Neural cell (in vitro differentiated cells): ENCODE measurements around the gene DUSP2. TPM values are rescaled to one million over a fixed set of nuclear protein-coding genes. Genes with fewer than 3 reads are reported as not detected.

Source experiments
- H2AFZ ChIP-seq: fragments of 200-600, 300-800 bp; sonication (generic), shearing (Covaris generic); 2 replicates; pipeline ENCODE4 v1.6.0; 2014; ENCODE audit warnings: low read depth, mild to moderate bottlenecking, antibody characterized with exemption, low read length, moderate library complexity
- H3F3A ChIP-seq: fragments of 200-600 bp; shearing (Covaris generic); 2 replicates; pipeline ENCODE4 v1.6.1; 2016; ENCODE audit warnings: mild to moderate bottlenecking, moderate library complexity, mixed read lengths, antibody characterized with exemption, low read length; ENCODE audit not compliant: insufficient read depth, poor library complexity, severe bottlenecking
- H3K27ac ChIP-seq: fragments of 200-600, 300-800 bp; sonication (generic), shearing (Covaris generic); 2 replicates; pipeline ENCODE4 v1.5.1; 2014; ENCODE audit warnings: mild to moderate bottlenecking, low read length, moderate library complexity
- H3K27me3 ChIP-seq: fragments of 300-800, 200-600 bp; sonication (generic), shearing (Covaris generic); 2 replicates; pipeline ENCODE4 v1.6.0; 2014; ENCODE audit warnings: mild to moderate bottlenecking, low read depth, low read length, moderate library complexity; ENCODE audit not compliant: insufficient read depth
- H3K36me3 ChIP-seq: fragments of 300-800, 200-600 bp; sonication (generic), shearing (Covaris generic); 2 replicates; pipeline ENCODE4 v1.5.1; 2014; ENCODE audit warnings: mild to moderate bottlenecking, antibody characterized with exemption, low read length, moderate library complexity; ENCODE audit not compliant: insufficient read depth
- H3K4me2 ChIP-seq: fragments of 300-800, 200-600 bp; sonication (generic), shearing (Covaris generic); 2 replicates; pipeline ENCODE4 v1.6.0; 2014; ENCODE audit warnings: mild to moderate bottlenecking, low read length
- H3K4me3 ChIP-seq: fragments of 300-800, 200-600 bp; sonication (generic), shearing (Covaris generic); 2 replicates; pipeline ENCODE4 v1.5.1; 2014; ENCODE audit warnings: mild to moderate bottlenecking, low read length, moderate library complexity
- H3K79me2 ChIP-seq: fragments of 200-600 bp; shearing (Covaris generic); replicated peaks from 2 replicates; pipeline ENCODE4 v1.6.0; 2014; ENCODE audit warnings: mild to moderate bottlenecking, low read length, moderate library complexity; ENCODE audit not compliant: insufficient read depth
- H3K9ac ChIP-seq: fragments of 300-800, 200-600 bp; sonication (generic), shearing (Covaris generic); 2 replicates; pipeline ENCODE4 v1.6.1; 2016; ENCODE audit warnings: mild to moderate bottlenecking, low read length, mixed read lengths
- H3K9me2 ChIP-seq: fragments of 200-600 bp; shearing (Covaris generic); 2 replicates; pipeline ENCODE4 v1.6.1; 2016; ENCODE audit warnings: mild to moderate bottlenecking, low read length, mixed read lengths; ENCODE audit not compliant: insufficient read depth
- H3K9me3 ChIP-seq: fragments of 200-600, 300-800 bp; sonication (generic), shearing (Covaris generic); 2 replicates; pipeline ENCODE4 v1.6.1; 2016; ENCODE audit warnings: mild to moderate bottlenecking, mixed run types, low read length, moderate library complexity, mixed read lengths
- H4K20me1 ChIP-seq: fragments of 200-600 bp; shearing (Covaris generic); 2 replicates; pipeline ENCODE4 v1.6.1; 2016; ENCODE audit warnings: mild to moderate bottlenecking, mixed run types; ENCODE audit not compliant: insufficient read depth
- CTCF ChIP-seq: fragments of 450-650 bp; IDR thresholded peaks from 2 replicates; pipeline ENCODE4 v1.5.1; 2014; ENCODE audit warnings: antibody characterized with exemption, mild to moderate bottlenecking, moderate library complexity; ENCODE audit not compliant: poor library complexity, severe bottlenecking
- EP300 ChIP-seq: fragments of 450-650 bp; conservative IDR thresholded peaks from 2 replicates; pipeline ENCODE4 v1.6.1; 2014; ENCODE audit warnings: antibody characterized with exemption, mild to moderate bottlenecking, moderate library complexity; ENCODE audit not compliant: poor library complexity, severe bottlenecking
- EZH2 ChIP-seq: fragments of 200-600, 300-800 bp; shearing (Covaris generic), sonication (generic); IDR thresholded peaks from 2 replicates; pipeline ENCODE4 v1.6.1; 2014; ENCODE audit warnings: antibody characterized with exemption, low read length, borderline replicate concordance, mild to moderate bottlenecking; ENCODE audit not compliant: insufficient read depth, poor library complexity, severe bottlenecking
- MXI1 ChIP-seq: fragments of 450-650 bp; conservative IDR thresholded peaks from 2 replicates; pipeline ENCODE4 v1.6.1; 2014; ENCODE audit warnings: antibody characterized with exemption, mild to moderate bottlenecking; ENCODE audit not compliant: poor library complexity, severe bottlenecking
- POLR2AphosphoS5 ChIP-seq: IDR thresholded peaks from 2 replicates; pipeline ENCODE4 v1.6.1; 2012
- RAD21 ChIP-seq: fragments of 450-650 bp; conservative IDR thresholded peaks from 2 replicates; pipeline ENCODE4 v1.6.1; 2014; ENCODE audit warnings: antibody characterized with exemption, mild to moderate bottlenecking, moderate library complexity
- REST ChIP-seq: IDR thresholded peaks from 2 replicates; pipeline ENCODE4 v1.6.1; 2012; ENCODE audit warnings: borderline replicate concordance
- SMC3 ChIP-seq: fragments of 450-650 bp; conservative IDR thresholded peaks from 2 replicates; pipeline ENCODE4 v1.6.1; 2014; ENCODE audit warnings: antibody characterized with exemption, mild to moderate bottlenecking, moderate library complexity; ENCODE audit not compliant: poor library complexity
- TAF1 ChIP-seq: IDR thresholded peaks from 2 replicates; pipeline ENCODE4 v1.6.1; 2012; ENCODE audit warnings: low read depth
- polyA plus RNA-seq: library from polyadenylated mRNA; depleted of rRNA; stranded (reverse); fragments of >200 nt; gene quantifications from 2 replicates; pipeline ENCODE4 v1.2.3, GENCODE V29; 2014

Gene DUSP2
- polyA plus RNA-seq, 1 donor from 2014 or later = 2.1 TPM

GRCh38 chr2:96131152-96131812 lies 14.0 kb downstream of the DUSP2 start:
- no peaks in the 10 kb centered on the region for H3K9me3 ChIP-seq
- no peak overlapping the region for H2AFZ ChIP-seq
- no peaks in the 10 kb centered on the region for H3K27me3 ChIP-seq
- TF ChIP-seq RAD21 = no peak
- no peak for TF ChIP-seq TAF1
- TF ChIP-seq EZH2 = no peak
- H3K36me3 ChIP-seq = no peaks in the 10 kb centered on the region
- no peaks in the 10 kb centered on the region for H3K79me2 ChIP-seq
- no peaks in the 10 kb centered on the region for H3K9me2 ChIP-seq
- no peak overlapping the region for H3K9ac ChIP-seq
- no peak overlapping the region for H3K27ac ChIP-seq
- no peak overlapping the region for H3K4me2 ChIP-seq
- no peak overlapping the region for H3K4me3 ChIP-seq
- H3F3A ChIP-seq = no peaks in the 10 kb centered on the region
- no peaks in the 10 kb centered on the region for H4K20me1 ChIP-seq

GRCh38 chr2:96130483-96130882 lies 14.8 kb downstream of the DUSP2 start:
- H3K9me3 ChIP-seq = no peaks in the 10 kb centered on the region
- no peaks in the 10 kb centered on the region for H3K9me2 ChIP-seq
- H3K9ac ChIP-seq = no peak overlapping the region
- H3K36me3 ChIP-seq = no peaks in the 10 kb centered on the region
- H2AFZ ChIP-seq = no peak overlapping the region
- no peaks in the 10 kb centered on the region for H3K79me2 ChIP-seq
- H3K4me3 ChIP-seq = no peak overlapping the region
- H3K4me2 ChIP-seq = no peak overlapping the region
- H3K27me3 ChIP-seq = no peaks in the 10 kb centered on the region
- H3F3A ChIP-seq = no peaks in the 10 kb centered on the region
- H3K27ac ChIP-seq = no peak overlapping the region
- TF ChIP-seq TAF1 (no peak), POLR2AphosphoS5 (no peak), CTCF (no peak), REST (no peak), RAD21 (no peak), MXI1 (no peak), SMC3 (no peak), EZH2 (no peak), EP300 (no peak)
- H4K20me1 ChIP-seq = no peaks in the 10 kb centered on the region
